Motor neuron (in vitro differentiated cells): ENCODE measurements around the gene ANXA2R. TPM values are rescaled to one million over a fixed set of nuclear protein-coding genes. Genes with fewer than 3 reads are reported as not detected.

Experiments
- ATAC-seq, 8 experiments: fragments of 200-7000 bp; cut with Tn5 transposase; replicated peaks in 6 of 8; 2 replicates each; pipeline ENCODE4 v1.8.0; 2021; ENCODE audit warnings: mild to moderate bottlenecking in 8 of 8, moderate library complexity in 8 of 8
- H3K27ac ChIP-seq, 2 donors: fragments of 250-450 bp; sonication (Bioruptor Pico); 2 replicates each; pipeline ENCODE4 v1.9.0; 2021; ENCODE audit warnings: antibody characterized with exemption in 2 of 2, mild to moderate bottlenecking in 2 of 2, moderate library complexity in 1 of 2
- H3K4me1 ChIP-seq, 2 donors: fragments of 250-450 bp; sonication (Bioruptor Pico); replicated peaks in 1 of 2; 2 replicates each; pipeline ENCODE4 v1.6.1; 2021; ENCODE audit warnings: antibody characterized with exemption in 2 of 2, mild to moderate bottlenecking in 2 of 2, moderate library complexity in 1 of 2
- H3K4me3 ChIP-seq, 5 donors: fragments of 250-450 bp; sonication (Bioruptor Pico); 2 replicates each; pipeline ENCODE4 v1.9.0; 2021; ENCODE audit warnings: antibody characterized with exemption in 5 of 5, mild to moderate bottlenecking in 5 of 5, moderate library complexity in 4 of 5
- WGBS, 10 experiments: fragments of 450-650 bp; shearing (Covaris generic); methylation state at CpG; one replicate each; pipeline ENCODE4 v1.0.0; 2022; 5-methylcytosine and 5-hydroxymethylcytosine counted together
- in situ Hi-C, 9 experiments: fragments of 400-800 bp; cut with MboI; loops; one replicate each; pipeline ENCODE4 v1.15.0; 2021; ENCODE audit warnings: low sequenced_read_pairs in 9 of 9, low pct_unique_long_range_greater_than_20kb in 2 of 9; ENCODE audit not compliant: unreplicated experiment in 9 of 9
- total RNA-seq, 8 experiments: library from RNA; unstranded; fragments of 300-600 nt; gene quantifications; 2 replicates each; pipeline versions ENCODE4 v1.2.3 to v1.2.4, GENCODE V29; 2022

Gene ANXA2R
- total RNA-seq, 8 experiments from 2014 or later: 0.11 to 5.4 (median 1.1) TPM

DNA sequence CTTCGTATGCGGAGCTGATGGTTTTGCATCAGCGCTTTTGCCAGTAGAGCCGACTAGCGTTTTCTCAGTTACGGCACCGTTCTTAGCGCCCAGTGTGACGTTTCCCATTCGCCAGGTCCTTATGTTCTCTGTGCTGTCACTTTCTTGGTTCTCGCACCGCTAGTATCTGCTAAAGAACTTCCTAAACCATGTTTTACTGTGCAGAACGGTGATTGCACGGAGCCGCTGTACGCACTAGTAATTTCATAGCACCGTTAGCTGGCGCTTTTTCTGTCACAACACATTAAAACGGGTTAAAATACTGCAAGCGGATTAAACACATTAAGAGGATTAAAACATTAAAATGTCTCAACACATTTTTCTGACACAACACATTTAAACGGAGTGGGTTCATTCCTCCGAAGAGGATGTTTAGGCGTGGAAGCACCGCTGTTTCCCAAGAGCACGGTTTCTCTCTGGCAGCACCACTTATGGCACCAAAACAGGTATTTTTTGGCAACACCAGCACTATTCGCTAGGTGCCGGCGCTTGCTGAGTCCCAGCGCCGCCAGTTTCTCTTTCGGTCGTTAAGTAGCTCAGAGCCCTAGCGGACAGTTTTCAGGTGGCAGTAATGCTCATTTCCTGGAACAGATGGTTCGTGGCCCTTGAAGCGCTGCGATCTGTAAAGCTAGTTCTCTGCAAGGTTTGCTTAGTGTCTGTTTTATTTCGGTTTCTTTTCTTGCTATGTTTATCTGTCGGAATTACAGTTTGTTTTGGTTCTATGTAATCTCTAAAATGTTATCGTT is 20.3 kb downstream of the ANXA2R start:
- Histone ChIP-seq H3K4me3 (peak overlapping the region in 2 of 5 donors; percentile 6 to 60), H3K4me1 (peaks cover 0 to 14% of the 10 kb centered on the region in 2 donors), H3K27ac (no peak overlapping the region)
- ATAC-seq: peak in 3 of 8 experiments; percentile 9 to 37 (median 36)
- in situ Hi-C loops: no loop called here
- WGBS, 10 experiments: 0 to 61% (median 4%) methylated on average over 4 to 39 of the region's 39 CpGs

DNA sequence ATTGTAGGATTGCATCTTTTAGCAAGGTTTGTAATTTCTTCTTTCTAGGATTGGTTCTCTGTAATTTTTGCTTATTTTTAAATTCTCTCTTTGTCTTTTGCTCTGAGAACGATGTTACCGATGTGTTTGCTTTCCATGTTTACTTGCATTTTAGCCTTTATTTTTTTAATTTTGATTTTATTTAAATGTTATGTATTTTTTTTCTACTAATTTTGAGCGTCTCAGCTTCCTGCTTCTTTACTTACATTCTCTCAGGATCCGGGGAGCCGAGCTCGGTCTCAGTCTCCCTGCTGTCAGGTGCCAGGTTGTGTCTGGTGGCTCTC is 20.9 kb downstream of the ANXA2R start:
- Histone ChIP-seq H3K4me3 (peak overlapping the region in 2 of 5 donors; percentile 44 to 60), H3K27ac (no peak overlapping the region), H3K4me1 (peaks cover 0 to 14% of the 10 kb centered on the region in 2 donors)
- ATAC-seq: no peak
- in situ Hi-C loops: no loop called here
- WGBS, 10 experiments: 0 to 85% (median 3%) methylated on average over 1 to 6 of the region's 6 CpGs

DNA sequence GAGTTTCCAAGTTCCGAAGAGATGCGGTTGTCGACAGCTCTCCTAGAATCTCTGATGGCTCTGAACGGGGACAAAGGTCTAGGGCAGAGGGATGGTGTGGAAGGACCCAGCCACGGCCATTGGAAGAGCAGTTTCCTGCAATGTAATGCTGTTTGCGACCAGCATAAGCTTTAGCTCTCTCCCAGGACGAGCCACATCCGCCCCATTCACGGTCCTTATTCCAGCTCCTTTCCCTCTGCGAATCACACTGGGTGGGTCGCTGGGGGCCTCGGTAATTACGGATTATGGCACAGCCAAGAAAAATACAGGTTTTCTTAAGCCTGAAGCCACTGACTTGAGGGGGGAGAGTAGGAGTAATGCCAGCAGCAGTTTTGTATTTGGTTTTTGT is 22.7 kb downstream of the ANXA2R start:
- Histone ChIP-seq H3K4me1 (peaks cover 0 to 14% of the 10 kb centered on the region in 2 donors), H3K27ac (no peak overlapping the region), H3K4me3 (peak overlapping the region; percentile 21 to 60 (median 40))
- 0 to 70% (median 10%) methylated on average over 4 to 11 of the region's 13 CpGs; no CpG with 5 or more reads in 5 of the 10 experiments for WGBS, 10 experiments
- in situ Hi-C loops: no loop called here
- peak; percentile 7 to 63 (median 54) for ATAC-seq

DNA sequence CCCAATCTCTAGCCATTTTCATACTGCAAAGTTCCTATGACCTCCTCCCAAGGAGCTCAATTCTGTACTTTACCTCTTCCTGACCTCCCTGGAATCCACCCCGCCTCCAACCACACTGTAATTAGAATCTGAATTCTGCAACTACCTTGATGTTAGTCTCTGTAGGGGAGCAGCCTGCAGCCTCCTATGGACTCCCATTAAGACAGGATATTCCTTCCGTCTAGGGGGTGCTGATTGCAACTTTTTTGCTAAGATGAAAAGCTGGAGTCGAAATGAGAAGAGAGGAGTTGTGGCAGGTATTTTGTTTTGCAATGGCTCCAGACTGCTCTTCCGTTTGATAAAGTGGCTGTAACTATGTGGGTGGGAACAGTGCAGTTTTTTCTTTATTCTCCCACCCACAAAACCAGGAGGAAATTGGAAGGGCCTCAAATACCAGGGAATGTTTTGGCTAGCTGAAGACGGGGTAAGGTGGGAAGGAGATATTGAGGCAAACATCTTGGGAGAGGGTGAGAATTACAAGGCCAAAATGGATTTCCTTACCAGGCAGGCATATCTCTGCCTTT is 23.8 kb downstream of the ANXA2R start:
- WGBS, 10 experiments: 0 to 94% (median 25%) methylated on average over 1 to 5 of the region's 5 CpGs; no CpG with 5 or more reads in 1 of the 10 experiments
- in situ Hi-C loops: no loop called here
- Histone ChIP-seq H3K27ac (no peak overlapping the region), H3K4me3 (no peak overlapping the region), H3K4me1 (peaks cover 0 to 14% of the 10 kb centered on the region in 2 donors)
- no peak for ATAC-seq

DNA sequence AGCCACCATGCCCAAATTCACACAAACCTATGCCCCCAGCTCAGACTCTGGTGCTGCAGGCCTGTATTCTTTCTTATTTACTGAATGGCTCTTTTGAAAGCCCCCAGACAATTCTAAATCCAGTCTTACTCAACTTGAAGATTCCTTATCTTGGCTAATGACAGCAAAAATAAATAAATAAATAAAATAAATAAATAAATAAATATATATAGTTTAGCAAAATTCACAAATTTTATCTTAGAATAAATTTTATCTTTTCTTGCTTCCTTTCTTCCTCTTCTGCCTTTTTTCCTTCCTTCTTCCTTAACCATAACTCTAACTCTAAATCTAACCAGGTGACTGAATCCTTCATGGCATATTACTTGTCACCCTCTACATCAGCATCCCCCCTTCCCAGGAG is 25.6 kb downstream of the ANXA2R start:
- in situ Hi-C loops: no loop called here
- Histone ChIP-seq H3K4me1 (peaks cover under 1 to 9% of the 10 kb centered on the region in 2 donors), H3K27ac (no peak overlapping the region), H3K4me3 (no peak overlapping the region)
- ATAC-seq: no peak

DNA sequence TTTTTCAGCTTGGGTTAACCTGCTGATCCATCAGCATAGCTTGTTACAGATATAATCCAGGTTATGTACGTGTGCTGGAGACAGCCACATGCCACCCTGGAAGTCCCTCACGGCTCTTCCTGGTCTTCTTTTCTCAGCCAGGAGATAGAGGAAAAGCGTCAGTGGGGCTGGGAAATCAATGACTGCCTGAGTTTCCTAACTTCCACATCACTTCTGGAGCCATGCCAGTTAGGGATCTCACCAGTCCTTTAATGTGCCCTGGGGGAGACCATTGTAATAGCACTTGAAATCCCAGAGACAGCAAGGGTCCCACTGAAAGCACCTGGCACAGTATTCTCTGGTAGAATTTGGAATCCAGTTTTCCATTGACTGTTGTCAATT is 29.2 kb downstream of the ANXA2R start:
- H3K4me1 ChIP-seq: peaks cover 0 to 4% of the 10 kb centered on the region in 2 donors
- 13 to 83% (median 34%) methylated on average over 1 to 3 of the region's 3 CpGs; no CpG with 5 or more reads in 6 of the 10 experiments for WGBS, 10 experiments
- no peak for ATAC-seq
- no peak overlapping the region for H3K27ac ChIP-seq
- H3K4me3 ChIP-seq: no peak overlapping the region
- in situ Hi-C loops: no loop called here

DNA sequence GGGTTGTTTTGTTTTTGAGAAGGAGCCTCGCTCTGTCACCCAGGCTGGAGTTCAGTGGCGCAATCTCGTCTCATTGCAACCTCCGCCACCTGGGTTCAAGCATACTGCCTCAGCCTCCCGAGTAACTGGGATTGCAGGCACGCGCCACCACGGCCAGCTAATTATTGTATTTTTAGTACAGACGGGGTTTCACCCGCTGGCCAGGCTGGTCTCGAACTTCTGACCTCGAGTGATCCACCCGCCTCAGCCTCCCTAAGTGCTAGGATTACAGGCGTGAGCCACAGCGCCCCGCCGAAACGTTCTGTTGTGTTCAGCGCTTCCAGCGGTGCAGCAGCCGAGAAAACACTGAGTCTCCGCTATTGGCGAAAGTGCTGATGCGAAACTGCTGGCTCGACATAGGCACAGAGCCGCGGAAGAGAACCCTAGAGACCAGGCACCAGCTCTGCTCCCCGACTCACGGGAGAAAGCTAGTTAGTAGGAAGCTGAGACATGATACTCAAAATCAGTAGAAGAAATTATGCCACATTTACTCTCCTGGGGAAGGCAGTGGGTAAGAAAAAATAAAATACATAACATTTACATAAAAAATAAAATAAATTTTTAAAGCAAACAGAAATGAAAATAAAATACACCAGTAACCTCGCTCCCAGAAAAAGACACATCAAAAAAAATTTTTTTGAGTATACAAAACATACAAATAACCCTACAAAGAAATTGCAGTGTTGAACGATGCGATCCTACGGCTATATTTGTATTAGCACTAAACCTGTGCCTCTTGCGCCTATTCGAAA is 31.6 kb downstream of the ANXA2R start:
- peak; percentile 58 to 85 (median 72) for ATAC-seq
- WGBS, 10 experiments: 2 to 45% (median 6%) methylated on average over 6 to 25 of the region's 35 CpGs
- Histone ChIP-seq H3K4me1 (peaks cover 0 to 4% of the 10 kb centered on the region in 2 donors), H3K4me3 (peak overlapping the region; percentile 38 to 77 (median 49)), H3K27ac (peak overlapping the region in 1 of 2 donors; percentile 5)
- in situ Hi-C loops: no loop called here

DNA sequence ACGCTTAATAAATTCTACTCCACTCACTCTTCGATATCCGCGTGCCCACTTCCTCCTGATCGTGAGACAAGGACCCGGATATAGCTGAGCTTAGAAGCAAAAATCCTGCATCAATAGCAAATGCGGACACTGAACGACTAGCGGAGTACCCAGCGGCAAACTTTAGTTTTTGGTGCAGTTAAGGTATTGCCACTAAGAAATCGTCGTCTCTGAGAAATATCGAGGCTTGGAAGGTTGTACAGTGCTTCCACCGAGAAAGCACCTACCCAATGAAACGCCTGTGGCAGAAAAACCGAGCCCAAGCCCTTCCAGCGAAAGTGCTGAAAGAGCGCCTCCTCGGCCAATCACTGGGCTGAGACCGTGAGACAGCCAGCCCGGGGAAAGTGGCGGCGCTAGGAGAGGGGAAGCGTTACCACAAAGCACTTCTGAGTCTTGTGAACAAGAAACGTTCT is 32.2 kb downstream of the ANXA2R start:
- Histone ChIP-seq H3K4me3 (peak overlapping the region; percentile 38 to 77 (median 49)), H3K27ac (peak overlapping the region; percentile 20 to 66), H3K4me1 (peaks cover 0 to 4% of the 10 kb centered on the region in 2 donors)
- WGBS, 10 experiments: 0 to 28% (median 5%) methylated on average over 2 to 24 of the region's 25 CpGs
- peak; percentile 68 to 83 (median 78) for ATAC-seq
- in situ Hi-C loops: no loop called here

DNA sequence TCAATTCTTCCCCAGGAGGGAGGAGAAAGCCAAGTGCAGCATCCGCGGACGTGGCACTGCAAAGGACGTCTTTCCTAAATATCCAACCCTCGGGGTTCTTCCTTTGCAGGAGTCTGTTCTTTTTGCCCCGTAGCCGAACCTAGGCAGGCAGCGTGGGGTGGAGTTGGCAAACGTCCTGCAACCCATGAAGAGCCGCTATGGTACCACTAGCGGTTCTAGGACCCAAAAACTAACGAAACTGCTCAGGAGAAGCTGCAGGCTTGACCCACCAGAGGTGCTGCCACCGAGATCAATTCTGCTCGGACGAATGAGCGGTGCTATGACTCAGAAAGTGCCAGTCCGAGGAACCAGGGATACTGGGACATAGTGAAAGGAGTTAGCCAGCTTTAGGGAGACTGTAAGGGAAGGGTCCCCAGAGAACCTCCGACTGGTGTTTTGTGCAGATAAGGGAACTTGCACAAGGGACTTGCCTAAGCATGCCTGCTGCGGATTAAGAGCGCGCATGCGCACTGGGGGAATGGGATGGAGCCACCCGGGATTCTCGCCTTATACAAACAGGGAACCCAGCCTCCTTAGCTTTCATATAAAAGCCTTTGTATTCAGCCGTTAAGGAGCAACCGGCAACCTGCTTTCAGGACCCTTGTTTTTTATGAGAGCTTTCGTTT is 32.7 kb downstream of the ANXA2R start:
- 0 to 62% (median 5%) methylated on average over 2 to 23 of the region's 27 CpGs for WGBS, 10 experiments
- Histone ChIP-seq H3K27ac (peak overlapping the region; percentile 20 to 66), H3K4me3 (peak overlapping the region; percentile 38 to 77 (median 49)), H3K4me1 (peaks cover 0 to 4% of the 10 kb centered on the region in 2 donors)
- in situ Hi-C loops: no loop called here
- peak; percentile 47 to 76 (median 62) for ATAC-seq

DNA sequence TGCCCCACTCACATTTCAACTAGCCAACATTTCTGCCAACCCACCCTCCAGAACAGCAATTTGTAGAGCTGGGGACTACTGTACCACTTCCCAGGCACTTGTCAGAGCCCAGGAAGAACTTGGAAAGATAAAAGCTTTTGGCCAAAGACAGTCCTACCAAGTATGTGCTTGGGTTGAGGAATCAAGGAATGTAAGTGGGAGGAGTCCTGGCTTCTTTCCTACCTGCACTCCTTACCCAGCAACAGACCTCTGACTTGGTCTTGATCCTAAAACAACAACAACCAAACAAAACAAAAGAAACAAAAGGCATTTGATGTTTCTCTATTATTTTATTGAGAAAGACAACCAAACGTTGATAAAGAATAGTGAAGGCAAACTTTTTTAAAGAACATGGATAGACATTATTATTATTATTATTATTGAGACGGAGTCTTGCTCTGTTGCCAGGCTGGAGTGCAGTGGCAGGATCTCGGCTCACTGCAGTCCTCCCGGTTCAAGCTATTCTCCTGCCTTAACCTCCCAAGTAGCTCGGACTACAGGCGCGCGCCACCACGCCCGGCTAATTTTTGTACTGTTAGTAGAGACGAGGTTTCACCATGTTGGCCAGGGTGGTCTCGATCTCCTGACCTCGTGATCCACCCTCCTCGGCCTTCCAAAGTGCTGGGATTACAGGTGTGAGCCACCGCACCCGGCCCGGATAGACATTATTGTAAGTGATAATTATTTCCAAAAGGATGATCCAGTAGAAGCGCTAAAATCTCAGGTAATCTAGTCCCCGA is 33.5 kb downstream of the ANXA2R start:
- no peak overlapping the region for H3K27ac ChIP-seq
- WGBS, 10 experiments: 43 to 100% (median 71%) methylated on average over 1 to 13 of the region's 19 CpGs; no CpG with 5 or more reads in 1 of the 10 experiments
- in situ Hi-C loops: no loop called here
- H3K4me1 ChIP-seq: peaks cover 0 to 4% of the 10 kb centered on the region in 2 donors
- ATAC-seq: no peak
- peak overlapping the region in 1 of 5 donors; percentile 57 for H3K4me3 ChIP-seq

DNA sequence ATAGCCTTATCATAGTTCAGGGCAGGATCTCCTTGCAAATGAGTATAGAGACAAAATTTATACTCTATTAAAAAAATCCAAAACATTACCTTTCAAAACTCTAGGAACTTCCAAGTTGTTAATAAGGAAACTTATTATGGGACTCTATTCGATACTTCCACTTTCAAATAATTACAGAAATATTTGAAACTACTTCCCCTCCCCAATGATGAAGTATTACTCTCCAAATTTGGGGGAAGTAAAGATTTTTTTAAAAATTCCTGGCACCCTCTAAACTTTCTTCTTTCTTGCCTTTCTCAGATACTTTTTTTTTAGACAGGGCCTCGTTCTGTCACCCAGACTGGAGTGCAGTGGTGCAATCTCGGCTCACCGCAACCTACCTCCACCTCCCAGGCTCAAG is 35.1 kb downstream of the ANXA2R start:
- WGBS, 10 experiments: 22 to 100% (median 82%) methylated on average over 1 to 4 of the region's 4 CpGs; no CpG with 5 or more reads in 2 of the 10 experiments
- in situ Hi-C loops: no loop called here
- no peak overlapping the region for H3K27ac ChIP-seq
- ATAC-seq: no peak
- H3K4me3 ChIP-seq: no peak overlapping the region
- H3K4me1 ChIP-seq: peaks cover 4% of the 10 kb centered on the region in 2 donors

DNA sequence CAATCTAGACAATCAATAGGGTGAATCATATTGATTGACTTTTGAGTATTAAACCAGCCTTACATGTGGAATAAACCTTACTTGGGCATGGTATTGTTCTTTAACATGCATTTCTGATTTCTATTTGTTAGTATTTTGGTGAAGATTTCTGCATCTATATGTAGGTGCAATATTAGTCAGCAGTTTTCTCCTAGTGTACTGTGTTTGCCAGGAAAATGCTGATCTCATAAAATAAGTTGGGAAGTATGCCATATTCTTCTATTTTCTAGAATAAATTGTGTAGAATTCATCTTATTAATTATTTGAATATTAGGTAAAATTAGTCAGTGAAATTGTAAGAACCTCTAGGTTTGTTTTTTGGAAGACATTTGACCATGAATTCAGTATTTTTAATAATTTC is 38.4 kb downstream of the ANXA2R start:
- ATAC-seq: no peak

More for the DNA sequence above, 38.4 kb downstream of the ANXA2R start:
- H3K4me1 ChIP-seq: peaks cover 0 to 4% of the 10 kb centered on the region in 2 donors
- in situ Hi-C loops: no loop called here
- no peak overlapping the region for H3K27ac ChIP-seq
- H3K4me3 ChIP-seq: no peak overlapping the region
